ENCODE results near the gene ARID4B.

The ARID4B gene

DNA sequence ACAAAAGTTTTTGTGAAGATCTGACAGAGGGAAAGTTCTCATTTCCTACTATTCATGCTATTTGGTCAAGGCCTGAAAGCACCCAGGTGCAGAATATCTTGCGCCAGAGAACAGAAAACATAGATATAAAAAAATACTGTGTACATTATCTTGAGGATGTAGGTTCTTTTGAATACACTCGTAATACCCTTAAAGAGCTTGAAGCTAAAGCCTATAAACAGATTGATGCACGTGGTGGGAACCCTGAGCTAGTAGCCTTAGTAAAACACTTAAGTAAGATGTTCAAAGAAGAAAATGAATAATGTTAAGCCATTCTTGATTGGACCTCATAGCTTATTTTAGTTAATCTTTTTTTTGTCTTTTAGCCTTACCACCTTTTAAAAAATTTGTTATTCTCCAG, 14.5 kb upstream of the ARID4B start:
- Mint-ChIP-seq H3K4me3 (no peak overlapping the region), H3K36me3 (ENCODE audit: low read depth) (peaks cover 53% of the 10 kb centered on the region), H3K4me1 (ENCODE audit: low read depth) (peaks cover 13% of the 10 kb centered on the region), H3K27me3 (no peaks in the 10 kb centered on the region), H3K27ac (peak overlapping the region; percentile 27), H3K9me3 (no peaks in the 10 kb centered on the region)
- no peak for DNase-seq

DNA sequence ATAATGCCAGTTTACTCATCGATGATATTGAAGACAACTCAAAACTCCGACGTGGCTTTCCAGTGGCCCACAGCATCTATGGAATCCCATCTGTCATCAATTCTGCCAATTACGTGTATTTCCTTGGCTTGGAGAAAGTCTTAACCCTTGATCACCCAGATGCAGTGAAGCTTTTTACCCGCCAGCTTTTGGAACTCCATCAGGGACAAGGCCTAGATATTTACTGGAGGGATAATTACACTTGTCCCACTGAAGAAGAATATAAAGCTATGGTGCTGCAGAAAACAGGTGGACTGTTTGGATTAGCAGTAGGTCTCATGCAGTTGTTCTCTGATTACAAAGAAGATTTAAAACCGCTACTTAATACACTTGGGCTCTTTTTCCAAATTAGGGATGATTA, 14.1 kb upstream of the ARID4B start:
- peaks cover 56% of the 10 kb centered on the region for H3K36me3 Mint-ChIP-seq (ENCODE audit: low read depth)
- no peak for DNase-seq
- H3K9me3 Mint-ChIP-seq: no peaks in the 10 kb centered on the region
- H3K4me3 Mint-ChIP-seq: no peak overlapping the region
- no peaks in the 10 kb centered on the region for H3K27me3 Mint-ChIP-seq
- H3K4me1 Mint-ChIP-seq (ENCODE audit: low read depth): peaks cover 15% of the 10 kb centered on the region
- peak overlapping the region; percentile 17 for H3K27ac Mint-ChIP-seq

DNA sequence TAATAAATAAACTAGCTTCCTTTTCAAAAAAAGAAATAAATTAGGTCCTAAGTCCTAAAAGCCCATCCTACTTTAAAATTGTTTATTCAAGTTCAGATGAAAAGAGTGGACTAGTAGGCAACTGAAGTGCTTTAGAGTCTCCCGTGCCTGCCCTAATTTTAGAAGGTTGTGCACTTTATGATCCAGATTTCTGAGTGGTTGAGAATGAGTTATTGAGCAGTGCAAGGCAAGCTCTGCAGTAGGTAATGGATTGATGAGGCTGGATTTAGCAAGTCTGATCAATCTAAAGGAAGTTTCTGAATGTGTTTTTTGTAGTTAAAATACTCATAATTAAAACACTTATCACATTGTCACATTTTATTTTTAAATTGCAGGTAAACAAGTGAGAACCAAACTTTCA, 13.4 kb upstream of the ARID4B start:
- DNase-seq: no peak
- H3K36me3 Mint-ChIP-seq (ENCODE audit: low read depth): peaks cover 57% of the 10 kb centered on the region
- no peak overlapping the region for H3K27ac Mint-ChIP-seq
- H3K4me1 Mint-ChIP-seq (ENCODE audit: low read depth): peaks cover 21% of the 10 kb centered on the region
- no peak overlapping the region for H3K4me3 Mint-ChIP-seq
- no peaks in the 10 kb centered on the region for H3K27me3 Mint-ChIP-seq
- no peaks in the 10 kb centered on the region for H3K9me3 Mint-ChIP-seq

DNA sequence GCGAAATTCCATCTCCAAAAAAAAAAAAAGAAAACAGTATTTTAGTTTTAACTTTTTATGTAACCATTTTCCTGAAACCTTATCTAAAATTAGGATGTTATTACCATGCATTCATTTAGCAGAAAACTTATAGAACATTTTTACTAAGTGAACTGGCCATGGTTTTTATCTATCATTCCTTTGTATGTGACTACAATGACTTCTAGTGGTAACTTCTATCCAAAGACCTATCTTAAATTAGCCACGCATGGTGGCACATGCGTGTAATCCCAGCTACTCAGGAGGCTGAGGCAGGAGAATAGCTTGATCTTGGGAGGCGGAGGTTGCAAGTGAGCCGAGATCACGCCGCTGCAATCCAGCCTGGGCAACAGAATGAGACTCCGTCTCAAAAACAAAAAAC, 11.8 kb upstream of the ARID4B start:
- Mint-ChIP-seq H3K27ac (peak overlapping the region; percentile 69), H3K9me3 (no peaks in the 10 kb centered on the region), H3K27me3 (no peaks in the 10 kb centered on the region), H3K4me1 (ENCODE audit: low read depth) (peaks cover 23% of the 10 kb centered on the region), H3K4me3 (no peak overlapping the region), H3K36me3 (ENCODE audit: low read depth) (peaks cover 60% of the 10 kb centered on the region)
- DNase-seq: no peak

DNA sequence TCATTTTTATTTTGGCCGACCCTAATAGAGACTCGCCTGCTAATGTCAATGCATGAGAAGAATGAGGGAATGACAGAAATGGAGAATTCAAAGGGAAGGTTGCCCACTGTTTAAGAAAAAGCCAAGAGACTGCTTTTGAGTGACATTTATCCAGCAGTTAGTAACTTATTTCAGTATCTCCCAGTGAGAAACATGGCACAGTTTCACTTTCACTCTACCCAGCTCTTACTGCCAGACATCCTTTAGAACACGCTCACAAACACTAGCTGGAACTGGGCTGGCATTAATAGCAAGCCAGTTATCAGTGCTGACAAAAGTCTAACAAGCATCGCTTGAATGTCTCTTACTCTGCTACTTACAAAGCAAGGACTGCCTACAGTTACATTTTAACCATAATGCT, 8.9 kb upstream of the ARID4B start:
- H3K4me1 Mint-ChIP-seq (ENCODE audit: low read depth): peaks cover 35% of the 10 kb centered on the region
- H3K9me3 Mint-ChIP-seq: no peaks in the 10 kb centered on the region
- H3K27me3 Mint-ChIP-seq: no peaks in the 10 kb centered on the region
- peak overlapping the region; percentile 89 for H3K27ac Mint-ChIP-seq
- peak overlapping the region; percentile 60 for H3K4me3 Mint-ChIP-seq
- no peak for DNase-seq
- H3K36me3 Mint-ChIP-seq (ENCODE audit: low read depth): peaks cover 45% of the 10 kb centered on the region

DNA sequence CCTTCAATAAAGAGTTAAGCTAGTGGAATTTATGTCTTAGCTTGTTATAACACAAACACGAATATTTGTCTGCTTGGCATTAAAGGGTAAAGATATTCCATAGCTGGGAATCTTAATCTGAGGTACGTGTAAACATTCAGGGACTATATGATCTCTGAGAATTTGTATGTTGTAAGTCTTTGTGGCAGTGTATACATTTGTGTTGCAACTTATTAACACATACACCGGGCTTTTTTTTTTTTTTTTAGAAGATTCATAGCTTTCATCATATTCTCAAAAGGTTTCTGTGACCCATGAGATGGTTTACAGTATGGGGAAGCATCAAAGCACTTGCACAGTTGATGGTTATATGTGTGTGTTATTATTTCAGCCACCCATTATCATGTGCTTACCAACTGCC, 3.4 kb upstream of the ARID4B start:
- no peaks in the 10 kb centered on the region for H3K27me3 Mint-ChIP-seq
- DNase-seq: no peak
- no peak overlapping the region for H3K27ac Mint-ChIP-seq
- H3K4me3 Mint-ChIP-seq: no peak overlapping the region
- no peaks in the 10 kb centered on the region for H3K9me3 Mint-ChIP-seq
- peaks cover 45% of the 10 kb centered on the region for H3K4me1 Mint-ChIP-seq (ENCODE audit: low read depth)
- peaks cover 35% of the 10 kb centered on the region for H3K36me3 Mint-ChIP-seq (ENCODE audit: low read depth)

DNA sequence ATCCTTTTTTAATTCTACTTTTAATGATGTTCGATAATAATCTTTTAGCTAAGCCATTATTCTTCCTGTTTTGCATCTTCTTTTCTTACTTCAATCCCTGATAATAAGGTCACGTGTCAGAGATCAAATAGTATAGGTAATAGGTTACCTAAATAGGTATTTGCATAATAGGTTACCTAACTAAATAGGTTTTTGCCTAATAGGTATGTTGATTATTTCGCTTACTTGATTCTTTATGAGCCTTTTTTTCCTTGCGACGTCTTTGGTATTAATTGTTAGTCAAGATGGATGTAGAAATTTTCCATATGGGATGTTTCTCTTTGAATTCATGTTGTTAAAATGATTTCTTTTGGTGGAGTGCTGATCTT, 2.9 kb upstream of the ARID4B start:
- no peak overlapping the region for H3K27ac Mint-ChIP-seq
- no peaks in the 10 kb centered on the region for H3K27me3 Mint-ChIP-seq
- peaks cover 35% of the 10 kb centered on the region for H3K36me3 Mint-ChIP-seq (ENCODE audit: low read depth)
- no peaks in the 10 kb centered on the region for H3K9me3 Mint-ChIP-seq
- H3K4me1 Mint-ChIP-seq (ENCODE audit: low read depth): peaks cover 45% of the 10 kb centered on the region
- no peak overlapping the region for H3K4me3 Mint-ChIP-seq
- no peak for DNase-seq

DNA sequence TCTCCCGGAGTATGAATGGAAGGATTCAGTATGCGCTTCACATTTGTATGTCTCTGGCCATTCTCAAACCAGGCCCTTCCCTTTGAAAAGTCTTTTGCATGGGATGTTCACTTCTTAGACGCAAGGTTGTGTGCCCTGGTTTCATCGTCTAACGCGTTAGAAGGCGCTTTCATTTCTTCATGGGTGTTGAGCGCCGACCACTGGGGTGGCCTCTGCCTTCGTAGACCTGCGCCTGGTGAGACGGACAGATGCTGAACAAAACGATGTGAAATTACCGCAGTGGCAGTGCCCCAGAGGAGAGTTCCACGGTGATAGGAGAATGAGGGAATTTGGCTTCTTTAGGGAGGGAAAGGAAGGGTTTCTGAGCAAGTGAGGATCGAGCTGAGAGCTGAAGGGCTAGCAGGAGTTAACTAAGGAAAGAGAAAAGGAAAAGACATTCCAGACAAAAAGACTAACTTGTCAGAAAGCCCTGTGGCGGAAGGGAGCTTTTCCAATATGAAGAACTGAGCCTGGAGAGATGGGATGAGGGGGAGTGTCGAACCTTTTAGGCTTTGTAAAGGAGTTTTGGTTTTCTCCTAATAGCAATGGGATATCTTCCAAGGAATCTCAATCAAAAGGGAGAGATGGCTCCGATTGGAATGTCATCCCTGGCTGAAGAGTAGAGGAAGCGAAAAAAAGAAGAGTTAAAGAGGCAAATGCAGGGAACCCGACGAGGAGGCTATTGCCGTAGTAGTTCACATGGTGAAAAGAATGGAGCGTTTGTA, 1.3 kb upstream of the ARID4B start:
- no peaks in the 10 kb centered on the region for H3K9me3 Mint-ChIP-seq
- H3K4me3 Mint-ChIP-seq: no peak overlapping the region
- H3K27ac Mint-ChIP-seq: no peak overlapping the region
- no peaks in the 10 kb centered on the region for H3K27me3 Mint-ChIP-seq
- peak; percentile 59 for DNase-seq
- H3K36me3 Mint-ChIP-seq (ENCODE audit: low read depth): peaks cover 38% of the 10 kb centered on the region
- H3K4me1 Mint-ChIP-seq (ENCODE audit: low read depth): peaks cover 52% of the 10 kb centered on the region

DNA sequence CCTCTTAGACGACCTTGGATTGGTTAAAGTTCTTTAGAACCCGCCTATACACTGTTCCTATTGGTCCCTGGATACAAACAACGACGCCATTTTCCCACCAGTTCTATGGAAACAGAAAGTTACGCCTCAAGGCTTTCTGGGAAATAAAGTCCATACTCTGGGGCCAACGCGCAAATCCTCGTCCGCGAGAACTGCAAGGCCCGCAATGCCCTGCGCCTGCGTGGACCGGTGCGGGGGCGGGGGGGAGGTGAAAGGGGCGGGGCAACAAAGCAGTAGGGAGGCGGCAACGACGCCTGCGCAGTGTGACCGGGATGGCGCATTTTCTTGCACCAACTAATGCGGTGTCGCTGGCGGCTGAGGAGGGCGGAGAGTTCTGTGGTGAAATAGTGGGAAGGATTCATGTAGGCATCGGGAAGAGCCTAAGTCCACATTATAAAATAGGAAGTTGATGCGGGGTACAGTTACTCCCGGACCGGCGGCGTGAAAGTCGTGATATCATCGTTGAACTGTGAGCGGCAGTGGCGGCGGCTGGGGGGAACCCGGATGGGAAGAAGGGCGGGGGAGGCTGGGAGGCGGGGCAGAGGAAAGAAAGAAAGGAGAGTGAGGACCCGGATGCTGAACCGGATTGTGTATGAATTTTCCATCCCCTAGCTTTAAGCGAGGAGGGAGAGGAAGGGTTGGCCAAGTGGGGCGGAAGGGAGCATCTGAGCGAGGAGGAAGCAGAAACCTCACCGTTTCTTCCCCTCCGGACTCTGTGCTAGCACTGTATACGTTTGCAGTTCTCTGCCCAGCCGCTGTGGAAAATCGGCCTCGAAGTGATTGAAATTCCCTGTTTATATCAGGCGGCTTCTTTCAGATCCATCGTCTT, 526 bp upstream of the ARID4B start, which contains the start of gene GGPS1:
TSS of gene GGPS1 (plus strand) at position 300 of the 868 bp plus-strand sequence. CDS start 6,695 bp downstream, outside the sequence.
- H3K27ac Mint-ChIP-seq: no peak within 1 kb of the TSS
- H3K27me3 Mint-ChIP-seq: no peaks in the 10 kb centered on the region
- peak; percentile 98 for DNase-seq
- peaks cover 41% of the 10 kb centered on the region for H3K36me3 Mint-ChIP-seq (ENCODE audit: low read depth)
- no peaks in the 10 kb centered on the region for H3K9me3 Mint-ChIP-seq
- H3K4me1 Mint-ChIP-seq (ENCODE audit: low read depth): peaks cover 49% of the 10 kb centered on the region
- no peak within 1 kb of the TSS for H3K4me3 Mint-ChIP-seq

DNA sequence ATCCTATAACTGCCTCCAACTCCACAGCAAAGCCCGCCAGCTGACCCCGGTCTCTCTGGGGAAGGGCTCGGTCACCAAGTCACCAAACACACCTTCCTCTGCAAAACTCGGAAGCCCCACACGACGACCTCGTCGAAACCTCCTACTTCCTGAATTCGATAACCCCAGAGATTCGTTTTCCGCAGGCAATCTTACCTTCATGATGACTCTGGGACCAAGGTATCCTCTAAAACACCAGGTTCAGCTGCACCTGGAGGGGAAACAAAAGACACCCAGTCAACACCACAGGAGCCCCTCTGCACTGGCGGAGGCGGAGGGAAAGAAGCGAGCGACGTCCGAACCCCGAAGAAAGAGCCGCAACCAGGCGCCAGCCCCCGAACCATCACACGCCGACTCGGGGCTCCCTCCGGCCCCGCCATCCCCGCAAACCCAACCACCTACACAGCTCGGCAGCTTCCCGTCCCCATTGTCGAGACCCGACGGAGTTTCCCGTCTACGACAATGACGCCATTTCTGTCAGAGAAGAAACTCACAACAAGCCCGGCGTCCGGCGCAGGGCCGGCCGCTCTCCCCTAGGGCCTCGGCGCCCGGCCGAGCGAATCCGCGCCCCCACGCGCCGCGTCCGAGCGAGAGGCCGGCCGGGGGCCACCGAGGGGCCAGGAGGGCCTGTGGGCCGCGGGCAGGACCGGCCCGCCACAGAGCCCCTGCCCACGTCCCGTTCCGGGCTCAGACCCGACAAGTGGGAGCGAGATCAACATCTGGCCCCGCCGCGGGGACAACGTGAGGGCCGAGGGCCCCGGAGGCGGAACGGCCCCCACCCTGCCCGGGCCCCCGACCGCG, 1.0 kb downstream of the ARID4B start:
- peaks cover 50% of the 10 kb centered on the region for H3K36me3 Mint-ChIP-seq (ENCODE audit: low read depth)
- H3K9me3 Mint-ChIP-seq: no peaks in the 10 kb centered on the region
- H3K27ac Mint-ChIP-seq: peak overlapping the region; percentile 96
- DNase-seq: peak; percentile 76
- peaks cover 52% of the 10 kb centered on the region for H3K4me1 Mint-ChIP-seq (ENCODE audit: low read depth)
- peak overlapping the region; percentile 92 for H3K4me3 Mint-ChIP-seq
- H3K27me3 Mint-ChIP-seq: no peaks in the 10 kb centered on the region

DNA sequence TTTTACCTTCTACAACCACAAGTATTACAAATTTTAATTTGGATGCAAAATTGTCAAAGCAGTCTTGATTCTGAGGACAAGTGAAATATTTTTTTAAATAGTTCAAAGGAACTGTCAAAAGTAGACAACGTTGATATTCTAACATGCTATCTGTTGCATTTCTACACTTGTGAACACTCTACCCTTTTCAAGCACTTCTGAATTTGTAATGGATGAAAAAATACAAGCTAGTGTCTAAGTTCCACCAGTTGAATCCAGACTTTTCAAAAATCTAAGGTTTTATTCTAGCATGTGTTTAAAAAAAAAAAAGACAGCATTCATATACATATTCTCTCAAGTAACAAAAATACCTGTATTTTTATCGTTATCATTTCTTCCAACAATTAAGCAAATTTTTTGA, 2.1 kb downstream of the ARID4B start:
- H3K27me3 Mint-ChIP-seq: no peaks in the 10 kb centered on the region
- peak overlapping the region; percentile 92 for H3K4me3 Mint-ChIP-seq
- peaks cover 53% of the 10 kb centered on the region for H3K36me3 Mint-ChIP-seq (ENCODE audit: low read depth)
- DNase-seq: no peak
- no peaks in the 10 kb centered on the region for H3K9me3 Mint-ChIP-seq
- peaks cover 52% of the 10 kb centered on the region for H3K4me1 Mint-ChIP-seq (ENCODE audit: low read depth)
- peak overlapping the region; percentile 96 for H3K27ac Mint-ChIP-seq

DNA sequence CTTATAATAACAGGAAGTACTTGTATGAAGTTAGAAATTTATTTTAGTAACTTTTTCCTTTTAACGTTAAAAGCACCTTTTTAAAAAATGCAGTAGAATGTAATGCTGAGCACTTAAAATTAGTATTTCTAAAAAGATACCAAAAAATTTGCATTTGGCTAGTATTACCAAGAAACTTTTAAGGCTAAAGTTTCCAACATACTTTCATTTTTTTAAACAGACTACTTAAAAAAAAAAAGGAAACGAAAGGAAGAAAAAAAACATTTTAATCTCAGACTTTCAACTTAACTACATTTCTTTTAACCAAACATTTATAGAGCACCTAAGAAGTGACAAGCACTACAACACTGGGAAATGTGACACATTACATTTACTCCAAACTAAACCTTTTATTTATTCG, 2.8 kb downstream of the ARID4B start:
- Mint-ChIP-seq H3K9me3 (no peaks in the 10 kb centered on the region), H3K4me1 (ENCODE audit: low read depth) (peaks cover 52% of the 10 kb centered on the region), H3K27me3 (no peaks in the 10 kb centered on the region), H3K36me3 (ENCODE audit: low read depth) (peaks cover 58% of the 10 kb centered on the region), H3K4me3 (peak overlapping the region; percentile 92), H3K27ac (peak overlapping the region; percentile 96)
- DNase-seq: no peak

DNA sequence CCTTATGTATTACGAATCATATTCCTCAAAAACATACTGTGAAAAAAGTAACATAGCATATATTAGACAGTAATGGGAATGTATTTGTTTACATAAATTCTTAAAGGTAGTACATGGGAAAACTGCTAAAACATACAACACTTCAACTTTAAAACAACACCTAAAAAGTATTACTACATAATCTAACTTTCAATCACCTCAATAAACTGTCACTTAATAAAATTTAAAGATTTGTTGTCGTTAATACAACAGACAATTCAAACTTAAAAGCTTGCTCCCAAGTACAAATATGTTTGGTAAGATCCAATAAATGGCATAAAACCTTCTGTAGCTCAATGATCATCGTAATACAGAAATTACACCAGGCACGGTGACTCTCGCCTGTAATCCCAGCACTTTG, 3.7 kb downstream of the ARID4B start:
- DNase-seq: no peak
- Mint-ChIP-seq H3K4me1 (ENCODE audit: low read depth) (peaks cover 57% of the 10 kb centered on the region), H3K36me3 (ENCODE audit: low read depth) (peaks cover 66% of the 10 kb centered on the region), H3K27me3 (no peaks in the 10 kb centered on the region), H3K27ac (peak overlapping the region; percentile 83), H3K9me3 (no peaks in the 10 kb centered on the region), H3K4me3 (peak overlapping the region; percentile 92)

DNA sequence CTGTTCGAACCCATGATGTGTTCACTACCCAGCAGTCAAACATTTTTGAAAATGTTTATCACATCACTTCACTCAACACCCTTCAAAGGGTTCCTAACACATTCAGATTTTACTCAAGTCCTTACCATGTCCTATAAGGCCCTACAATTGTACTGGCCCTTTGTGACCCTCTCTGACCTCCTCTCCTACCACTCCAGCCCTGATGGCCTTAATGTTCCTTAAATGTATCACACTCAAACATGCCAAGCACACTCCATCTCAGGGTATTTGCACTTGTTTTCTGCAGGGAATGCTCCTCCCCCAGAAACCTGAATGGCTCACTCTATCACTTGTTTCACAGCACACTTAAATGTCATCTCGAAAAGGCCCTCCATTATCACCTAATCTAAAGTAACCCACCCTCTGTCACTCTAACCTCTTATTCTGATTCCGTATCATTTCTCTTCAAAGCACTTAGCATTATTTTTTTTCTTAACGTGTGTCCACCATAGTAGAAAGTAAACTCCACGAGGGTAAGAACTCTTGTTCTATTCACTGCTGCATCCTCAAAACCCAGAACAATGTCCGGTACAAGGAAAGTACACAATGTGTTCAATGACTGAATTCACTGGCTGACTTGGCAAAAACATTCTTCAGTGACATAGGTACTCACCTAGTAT, 7.3 kb downstream of the ARID4B start:
- Mint-ChIP-seq H3K27me3 (no peaks in the 10 kb centered on the region), H3K36me3 (ENCODE audit: low read depth) (peaks cover 66% of the 10 kb centered on the region), H3K9me3 (no peaks in the 10 kb centered on the region), H3K4me3 (no peak overlapping the region), H3K27ac (peak overlapping the region; percentile 78), H3K4me1 (ENCODE audit: low read depth) (peaks cover 76% of the 10 kb centered on the region)
- DNase-seq: no peak
